Left ventricle myocardium inferior (tissue), 1 donor: Measurements from ENCODE around the gene HGF. TPM values are rescaled to one million over a fixed set of nuclear protein-coding genes. Genes with fewer than 3 reads are reported as not detected.

Experiments used
- DNase-seq: peaks from one replicate; pipeline ENCODE4 v3.0.0-alpha.2; 2020
- H3K27ac ChIP-seq: fragments of 200-600 bp; replicated peaks from 2 replicates; pipeline ENCODE4 v1.8.0; 2021
- H3K27me3 ChIP-seq: fragments of 200-600 bp; 2 replicates; pipeline ENCODE4 v1.8.0; 2021; ENCODE audit warnings: low read depth
- H3K36me3 ChIP-seq: fragments of 200-600 bp; 2 replicates; pipeline ENCODE4 v1.8.0; 2021
- H3K4me1 ChIP-seq: fragments of 200-600 bp; 2 replicates; pipeline ENCODE4 v1.8.0; 2021
- H3K4me3 ChIP-seq: fragments of 200-600 bp; 2 replicates; pipeline ENCODE4 v1.8.0; 2021; ENCODE audit warnings: mild to moderate bottlenecking, moderate library complexity
- H3K9me3 ChIP-seq: fragments of 200-600 bp; replicated peaks from 2 replicates; pipeline ENCODE4 v1.8.0; 2021
- intact Hi-C: fragments of 100-400 bp; cut with micrococcal nuclease; formaldehyde crosslinking; loops from one replicate; pipeline ENCODE4 v1.11.0; 2022
- total RNA-seq: library from RNA; stranded (reverse); fragmentation: NEBNext Ultra II Directional; extraction: Animal tissue kit (Norgen Biotek cat#: 25700); gene quantifications from one replicate; pipeline ENCODE4 v1.2.1, GENCODE V29; 2021
- TF ChIP-seq, protein P1 (sequence below): fragments of 200-600 bp; IDR thresholded peaks from 2 replicates; pipeline ENCODE4 v1.8.0; 2021; ENCODE audit warnings: antibody characterized with exemption, mild to moderate bottlenecking, borderline replicate concordance
- donor health status: DM: no; HTN: yes; CAD: no; lungs with severe emphysema.

HGF gene
- total RNA-seq, 1 donor from 2014 or later: 2.3 TPM

DNA sequence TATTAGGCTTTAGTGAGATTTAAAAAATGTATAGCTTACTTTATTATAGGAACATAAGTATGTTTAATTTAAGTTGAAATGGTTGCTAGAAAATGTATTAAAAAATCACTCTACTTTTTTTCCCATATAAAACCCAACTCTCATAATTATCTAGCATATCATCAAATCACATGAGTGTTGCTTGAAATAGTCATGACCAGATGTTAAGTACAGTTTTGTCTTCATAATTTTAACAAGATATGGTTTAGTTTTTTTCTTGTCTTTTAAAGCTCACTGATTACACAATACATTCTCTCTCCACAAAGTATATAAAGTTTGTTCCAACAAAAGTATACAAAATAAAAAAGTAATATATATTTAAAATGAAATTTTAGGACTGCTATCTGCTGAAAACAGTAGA lies 82.8 kb downstream of the HGF start:
- H3K9me3 ChIP-seq: no peaks in the 10 kb centered on the region
- DNase-seq: no peak
- H3K27ac ChIP-seq: no peak overlapping the region
- H3K4me1 ChIP-seq: peaks cover 8% of the 10 kb centered on the region
- intact Hi-C loops: no loop called here
- no peaks in the 10 kb centered on the region for H3K27me3 ChIP-seq
- TF ChIP-seq, protein P1, sequence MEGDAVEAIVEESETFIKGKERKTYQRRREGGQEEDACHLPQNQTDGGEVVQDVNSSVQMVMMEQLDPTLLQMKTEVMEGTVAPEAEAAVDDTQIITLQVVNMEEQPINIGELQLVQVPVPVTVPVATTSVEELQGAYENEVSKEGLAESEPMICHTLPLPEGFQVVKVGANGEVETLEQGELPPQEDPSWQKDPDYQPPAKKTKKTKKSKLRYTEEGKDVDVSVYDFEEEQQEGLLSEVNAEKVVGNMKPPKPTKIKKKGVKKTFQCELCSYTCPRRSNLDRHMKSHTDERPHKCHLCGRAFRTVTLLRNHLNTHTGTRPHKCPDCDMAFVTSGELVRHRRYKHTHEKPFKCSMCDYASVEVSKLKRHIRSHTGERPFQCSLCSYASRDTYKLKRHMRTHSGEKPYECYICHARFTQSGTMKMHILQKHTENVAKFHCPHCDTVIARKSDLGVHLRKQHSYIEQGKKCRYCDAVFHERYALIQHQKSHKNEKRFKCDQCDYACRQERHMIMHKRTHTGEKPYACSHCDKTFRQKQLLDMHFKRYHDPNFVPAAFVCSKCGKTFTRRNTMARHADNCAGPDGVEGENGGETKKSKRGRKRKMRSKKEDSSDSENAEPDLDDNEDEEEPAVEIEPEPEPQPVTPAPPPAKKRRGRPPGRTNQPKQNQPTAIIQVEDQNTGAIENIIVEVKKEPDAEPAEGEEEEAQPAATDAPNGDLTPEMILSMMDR: no peak
- no peaks in the 10 kb centered on the region for H3K36me3 ChIP-seq
- H3K4me3 ChIP-seq: no peak overlapping the region

DNA sequence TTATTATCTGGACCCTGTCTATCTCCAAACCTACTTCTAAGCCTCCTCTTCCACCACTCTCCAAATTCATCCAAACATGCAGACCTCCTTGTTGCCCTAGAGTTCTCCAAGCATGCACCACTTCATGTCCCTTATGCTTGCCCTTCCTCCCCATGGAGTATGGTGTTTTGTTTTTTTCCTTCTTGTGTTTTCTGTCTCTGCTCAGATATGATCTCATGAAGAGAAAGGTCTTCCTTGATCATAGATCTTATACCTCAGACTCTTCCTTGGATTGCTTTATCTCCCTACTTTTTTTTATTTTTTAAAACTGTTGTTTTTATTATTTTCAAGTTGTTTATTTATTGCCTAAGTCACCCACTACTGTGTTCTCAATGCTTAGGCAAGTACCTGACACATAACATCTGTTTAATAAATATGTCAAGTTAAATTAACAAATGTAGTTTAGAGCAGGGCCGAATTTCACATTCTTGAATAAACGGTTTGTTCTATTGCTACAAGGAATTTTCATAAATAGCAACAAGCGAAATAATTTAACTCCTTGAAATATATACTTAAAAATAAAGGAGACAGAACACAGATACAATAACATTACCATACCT lies 84.5 kb downstream of the HGF start:
- DNase-seq: no peak
- TF ChIP-seq, protein P1: no peak
- Histone ChIP-seq H3K36me3 (no peaks in the 10 kb centered on the region), H3K27ac (peak overlapping the region; percentile 30), H3K4me3 (no peak overlapping the region), H3K9me3 (no peaks in the 10 kb centered on the region), H3K27me3 (no peaks in the 10 kb centered on the region), H3K4me1 (peaks cover 5% of the 10 kb centered on the region)
- intact Hi-C loops: no loop called here

DNA sequence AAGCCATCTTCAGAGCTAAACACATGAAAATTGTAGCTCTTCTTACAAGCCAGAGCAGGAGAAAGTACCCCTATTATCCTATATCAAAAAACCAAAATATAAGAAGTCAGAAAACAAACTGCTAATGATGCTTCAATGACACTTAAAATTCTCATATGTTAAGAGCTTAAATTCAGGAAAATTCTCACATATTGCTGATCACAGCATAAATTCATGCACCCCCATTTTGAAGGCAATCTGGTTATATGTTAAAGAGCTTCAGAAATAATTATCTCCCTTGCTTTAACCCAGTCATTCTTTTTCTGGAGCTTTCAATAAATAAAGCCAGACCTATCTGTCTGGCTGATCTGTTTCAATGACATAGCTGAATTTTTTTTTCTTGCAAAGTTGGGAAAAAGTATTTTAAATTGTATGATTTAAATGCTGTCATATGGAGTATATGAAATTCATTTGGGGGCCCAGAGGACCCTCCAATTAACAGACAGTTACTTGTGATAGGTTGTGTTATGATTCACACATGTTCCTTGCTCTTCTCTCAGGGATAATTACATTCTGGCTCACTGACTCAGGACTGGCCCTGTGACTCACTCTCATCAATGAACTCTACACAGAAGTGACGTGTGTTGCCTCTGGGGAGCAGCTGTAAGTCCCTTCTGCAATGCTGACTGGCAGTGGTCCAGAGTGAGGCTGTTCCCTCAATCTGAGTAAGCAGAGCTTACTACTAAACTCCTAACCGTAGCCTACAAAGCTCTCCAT lies 85.2 kb downstream of the HGF start:
- Histone ChIP-seq H3K9me3 (no peaks in the 10 kb centered on the region), H3K4me3 (no peak overlapping the region), H3K4me1 (peaks cover 5% of the 10 kb centered on the region), H3K27ac (peak overlapping the region; percentile 32), H3K27me3 (no peaks in the 10 kb centered on the region), H3K36me3 (no peaks in the 10 kb centered on the region)
- DNase-seq: peak; percentile 85
- TF ChIP-seq, protein P1: no peak
- intact Hi-C loops: no loop called here

DNA sequence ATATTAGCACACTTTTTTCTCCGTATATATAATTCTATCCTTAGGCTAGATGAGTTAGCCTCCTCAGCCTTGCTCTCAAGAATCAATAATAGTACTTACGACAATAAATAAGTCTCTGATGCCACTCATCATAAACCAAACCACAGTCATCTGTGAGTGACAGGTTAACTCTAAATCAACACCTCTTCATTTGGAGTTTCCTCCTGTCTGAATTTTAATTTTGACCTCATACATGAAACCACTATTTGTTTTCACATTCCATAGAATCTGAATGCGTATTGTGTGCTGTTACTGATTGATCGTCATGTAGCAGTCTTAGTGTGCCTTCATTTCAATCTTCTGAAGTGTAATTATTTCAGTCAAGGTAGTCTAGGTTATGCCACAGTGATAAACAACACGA lies 85.8 kb downstream of the HGF start:
- DNase-seq: no peak
- TF ChIP-seq, protein P1: no peak
- Histone ChIP-seq H3K27me3 (no peaks in the 10 kb centered on the region), H3K36me3 (no peaks in the 10 kb centered on the region), H3K27ac (peak overlapping the region; percentile 32), H3K4me3 (no peak overlapping the region), H3K4me1 (peaks cover 5% of the 10 kb centered on the region), H3K9me3 (no peaks in the 10 kb centered on the region)
- intact Hi-C loops: no loop called here

DNA sequence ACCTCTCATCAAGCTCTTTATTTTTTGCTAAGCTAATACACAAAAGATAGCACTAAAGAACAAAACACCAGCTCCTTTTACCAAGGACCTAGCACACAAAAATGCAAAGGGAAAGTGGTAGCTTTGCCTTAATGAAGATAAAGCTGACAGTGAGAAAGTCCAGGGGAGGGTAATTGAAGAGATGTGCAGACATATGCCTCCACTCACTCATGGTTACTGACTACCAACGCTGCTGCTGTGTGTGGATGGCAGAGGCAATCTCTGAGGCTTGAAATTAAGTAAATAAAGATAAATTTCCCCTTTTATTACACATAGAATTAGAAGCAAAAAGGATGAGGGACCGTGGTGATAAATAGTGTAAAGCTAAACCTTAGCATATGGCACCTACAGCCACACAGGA lies 87.0 kb downstream of the HGF start:
- intact Hi-C loops: no loop called here
- no peak for DNase-seq
- no peaks in the 10 kb centered on the region for H3K36me3 ChIP-seq
- no peak overlapping the region for H3K4me3 ChIP-seq
- no peaks in the 10 kb centered on the region for H3K27me3 ChIP-seq
- H3K4me1 ChIP-seq: peaks cover 5% of the 10 kb centered on the region
- no peaks in the 10 kb centered on the region for H3K9me3 ChIP-seq
- TF ChIP-seq, protein P1: no peak
- H3K27ac ChIP-seq: no peak overlapping the region
